HG03521 (cell line): Measurements from ENCODE around the gene VSTM1.
A peak's percentile ranks its signal among the peaks of the same experiment; 100 is the strongest.
"Not testable (repeated sequence)": the region's sequence is repeated elsewhere in the genome, so short reads cannot be mapped to it uniquely, and the experiment has no call there.

Source experiments
- ATAC-seq: cut with Tn5 transposase; IDR thresholded peaks from one replicate; pipeline ENCODE4 v1.9.1; 2021; ENCODE audit warnings: mild to moderate bottlenecking, moderate library complexity; ENCODE audit not compliant: unreplicated experiment

Gene VSTM1

DNA sequence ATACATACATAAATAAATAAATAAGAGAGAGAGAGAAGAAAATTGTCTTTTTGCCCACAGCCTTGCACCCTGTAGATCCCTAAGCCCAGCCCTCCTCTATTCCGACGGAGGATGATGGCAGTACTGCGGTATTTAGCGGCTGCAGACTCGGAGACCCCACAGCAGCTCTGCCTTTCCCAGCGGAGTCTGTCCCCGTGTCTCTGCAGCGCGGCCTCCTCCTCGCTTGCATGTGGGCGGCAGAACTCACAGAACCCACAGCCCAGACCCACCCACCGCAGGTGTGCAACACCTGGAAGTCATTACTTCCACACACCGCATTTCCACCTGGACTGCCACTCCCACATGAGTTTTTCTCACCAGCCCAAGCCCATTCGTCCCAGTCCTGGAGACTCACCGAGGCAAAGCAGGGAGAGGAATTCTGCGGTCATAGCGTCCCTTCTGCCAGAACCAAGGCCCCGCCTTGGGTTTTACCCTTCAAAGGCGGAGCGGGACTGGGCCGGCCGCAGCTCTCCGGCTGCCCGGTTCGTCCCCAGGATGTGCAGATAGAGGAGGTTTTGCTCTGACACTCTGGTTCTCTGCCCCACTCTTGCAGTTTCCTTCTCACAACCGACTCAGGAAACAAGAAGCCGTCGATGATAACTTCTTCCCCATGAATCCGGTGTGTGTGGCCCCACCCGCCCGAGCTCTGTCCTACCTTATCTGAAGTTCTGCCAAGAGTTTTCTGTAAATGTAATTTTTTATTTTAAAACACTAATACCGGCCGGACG lies at the start of gene VSTM1:
TSS of gene VSTM1 (minus strand) at position 548 of the 767 bp plus-strand sequence. CDS start at position 428, 120 bp downstream.
- ATAC-seq: no peak

DNA sequence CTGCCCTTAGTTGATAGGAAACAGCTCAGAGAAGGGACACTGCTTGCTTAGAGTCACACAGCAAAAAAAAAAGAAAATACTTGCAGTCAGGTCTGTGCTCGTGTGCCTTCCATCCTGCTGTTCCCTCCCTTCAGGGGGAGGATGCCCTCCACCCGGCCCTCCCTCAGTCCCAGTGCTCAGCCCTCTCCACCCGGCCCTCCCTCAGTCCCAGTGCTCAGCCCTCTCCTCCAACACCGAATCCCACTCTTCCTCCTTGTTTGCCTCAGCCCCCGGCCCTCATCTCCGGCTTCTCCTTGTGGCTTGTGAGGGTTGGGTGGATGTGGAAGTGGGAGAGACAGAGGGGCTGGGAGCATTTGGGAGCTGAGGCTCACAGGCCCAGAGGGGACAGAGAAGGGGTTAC lies 46.0 kb upstream of the VSTM1 start:
- no peak for ATAC-seq

GRCh38 chr19:54108496-54108895 lies 44.8 kb upstream of the VSTM1 start:
- ATAC-seq: no peak

GRCh38 chr19:54107876-54108490 lies 44.3 kb upstream of the VSTM1 start:
- no peak for ATAC-seq

DNA sequence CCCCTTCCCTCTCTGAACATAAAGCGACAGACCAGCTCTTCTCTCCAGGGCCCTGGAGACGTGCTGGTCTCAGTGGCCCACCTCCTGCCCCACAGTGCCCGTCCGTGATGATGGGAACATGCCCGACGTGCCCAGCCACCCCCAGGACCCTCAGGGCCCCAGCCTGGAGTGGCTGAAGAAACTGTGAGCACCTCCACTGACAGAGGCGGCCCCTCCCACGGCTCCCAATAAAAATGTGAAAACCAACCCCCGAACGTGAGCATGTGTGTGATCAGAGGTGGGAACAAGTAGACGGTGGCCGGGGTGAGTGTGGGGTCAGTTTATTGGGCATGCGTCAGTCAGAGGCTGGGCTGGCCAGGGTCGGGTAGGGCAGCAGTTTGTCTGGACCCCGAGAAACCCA lies 43.0 kb upstream of the VSTM1 start:
- no peak for ATAC-seq

- no peak for ATAC-seq
These were observed 42.1 kb upstream of the VSTM1 start for GRCh38 chr19:54105796-54106195.

DNA sequence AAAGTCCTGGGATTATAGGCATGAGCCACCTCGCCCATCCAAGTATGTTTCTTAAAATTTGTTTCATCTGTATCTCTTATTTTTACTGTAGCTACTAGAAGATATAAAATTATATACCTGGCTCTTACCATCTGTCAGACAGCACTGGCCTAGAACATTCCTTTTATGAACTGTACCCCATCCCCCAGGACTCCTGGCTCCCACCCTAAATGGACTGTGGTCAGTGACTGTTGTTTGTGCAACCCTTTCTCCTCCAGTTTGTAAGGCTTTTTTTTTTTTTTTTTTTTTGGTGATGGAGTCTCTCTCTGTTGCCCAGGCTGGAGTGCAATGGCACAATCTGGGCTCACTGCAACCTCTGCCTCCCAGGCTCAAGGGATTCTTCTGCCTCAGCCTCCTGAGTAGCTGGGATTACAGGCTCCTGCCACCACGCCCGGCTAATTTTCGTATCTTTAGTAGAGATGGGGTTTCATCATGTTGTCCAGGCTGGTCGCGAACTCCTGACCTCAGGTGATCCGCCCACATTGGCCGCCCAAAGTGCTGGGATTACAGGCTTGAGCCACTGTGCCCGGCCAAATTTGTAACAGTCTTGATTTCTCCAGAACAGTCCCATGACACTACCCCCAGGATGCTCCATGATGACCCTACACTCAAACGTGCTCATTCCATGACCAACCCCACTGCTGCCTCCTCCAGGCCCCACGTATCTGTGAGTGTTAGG lies 41.5 kb upstream of the VSTM1 start:
- ATAC-seq: no peak

DNA sequence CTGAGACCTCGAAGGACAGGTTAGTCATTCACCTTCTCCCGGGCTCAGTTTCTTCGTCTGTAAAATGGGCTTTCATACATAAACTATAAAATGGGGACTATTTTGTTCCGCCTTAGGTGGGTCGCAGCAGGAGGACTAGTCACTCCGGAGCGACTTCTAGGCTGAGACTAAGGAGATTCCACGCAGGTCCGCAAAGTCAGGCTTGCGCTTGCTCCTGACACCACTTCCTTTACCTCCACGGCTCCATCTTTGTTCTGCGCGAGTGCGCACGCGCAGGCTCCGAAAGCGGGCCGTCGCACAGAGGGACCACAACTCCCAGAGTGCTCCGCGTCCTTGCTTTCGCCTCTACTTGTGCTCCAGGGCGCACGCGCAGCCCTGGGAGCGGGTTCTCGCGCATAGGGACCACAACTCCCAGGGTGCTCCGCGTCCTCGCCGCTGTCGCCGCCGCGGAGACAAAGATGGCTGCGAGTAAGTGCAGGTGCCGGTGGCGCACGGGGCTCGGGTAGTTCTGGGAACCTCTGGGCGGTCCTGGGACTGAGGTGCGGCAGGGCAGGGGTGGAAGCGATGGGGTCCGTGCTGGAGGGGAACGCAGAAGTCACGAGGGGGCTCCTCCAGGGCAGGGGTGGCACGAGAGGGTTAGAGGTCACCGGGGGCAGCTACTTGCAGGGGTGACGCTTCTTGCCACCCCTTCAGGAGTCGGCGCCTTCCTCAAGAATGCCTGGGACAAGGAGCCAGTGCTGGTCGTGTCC lies 38.9 kb upstream of the VSTM1 start, which contains the start of gene NDUFA3:
TSS of gene NDUFA3 (plus strand) at position 435 of the 749 bp plus-strand sequence. CDS start at position 459, 24 bp downstream.
- ATAC-seq: peak; percentile 93

GRCh38 chr19:54100561-54100960 lies 36.9 kb upstream of the VSTM1 start, which contains the start of gene OSCAR:
Gene OSCAR, minus strand, starts transcription at chr19:54100803. Its CDS starts 11 bp downstream, at chr19:54100792.
- ATAC-seq: no peak

GRCh38 chr19:54099903-54100255 lies 36.2 kb upstream of the VSTM1 start:
- not testable (repeated sequence) for ATAC-seq

GRCh38 chr19:54099190-54099902 lies 35.6 kb upstream of the VSTM1 start:
- ATAC-seq: no peak

DNA sequence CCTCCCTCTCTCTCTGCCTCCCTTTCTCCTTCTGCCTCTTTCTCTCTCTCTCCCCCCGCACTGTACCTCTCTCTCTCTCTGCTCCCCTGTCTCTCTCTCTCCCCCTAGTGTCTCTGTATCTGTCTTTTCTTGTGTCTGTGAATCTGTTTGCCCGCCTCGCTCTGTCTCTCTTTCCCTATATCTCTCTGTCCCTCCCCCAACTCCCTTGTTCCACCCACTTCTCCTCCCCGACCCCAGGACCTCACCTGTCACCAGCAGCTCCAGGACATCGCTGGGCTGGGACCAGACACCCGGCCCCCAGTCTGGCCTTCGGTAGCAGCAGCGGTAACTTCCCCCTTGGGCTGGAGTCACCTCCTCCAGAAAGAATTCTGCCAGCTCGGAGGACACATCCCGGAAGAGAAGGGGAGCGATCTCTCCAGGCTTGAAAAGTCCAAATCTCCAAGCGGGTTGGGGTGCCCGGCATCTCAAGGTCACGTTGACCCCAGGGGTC lies 33.0 kb upstream of the VSTM1 start:
- ATAC-seq: no peak

DNA sequence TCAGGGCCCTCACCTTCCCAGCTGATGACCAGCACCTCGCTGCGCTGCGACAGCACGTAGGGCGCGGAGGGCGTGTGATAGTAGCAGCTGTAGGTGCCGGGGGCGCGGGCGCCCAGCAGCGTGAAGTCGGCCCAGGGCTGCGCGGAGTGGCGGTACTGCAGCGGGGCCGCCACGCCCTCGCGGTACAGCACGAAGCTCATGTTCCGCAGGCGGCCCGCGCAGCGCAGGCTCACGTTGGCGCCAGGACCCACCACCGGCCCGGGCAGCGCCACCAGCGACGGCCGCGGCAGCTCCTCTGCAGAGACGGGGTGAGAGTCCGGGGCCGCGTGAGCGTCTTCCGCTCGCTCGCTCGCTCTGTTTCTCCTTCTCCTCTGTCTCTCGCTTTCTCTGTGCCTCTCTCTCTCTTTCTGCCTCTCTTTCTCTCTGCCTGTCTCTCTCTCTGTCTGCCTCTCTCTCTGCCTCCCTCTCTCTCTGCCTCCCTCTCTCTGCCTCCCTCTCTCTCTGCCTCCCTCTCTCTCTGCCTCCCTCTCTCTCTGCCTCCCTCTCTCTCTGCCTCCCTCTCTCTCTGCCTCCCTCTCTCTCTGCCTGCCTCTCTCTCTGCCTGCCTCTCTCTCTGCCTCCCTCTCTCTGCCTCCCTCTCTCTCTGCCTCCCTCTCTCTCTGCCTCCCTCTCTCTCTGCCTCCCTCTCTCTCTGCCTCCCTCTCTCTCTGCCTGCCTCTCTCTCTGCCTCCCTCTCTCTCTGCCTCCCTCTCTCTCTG lies 32.3 kb upstream of the VSTM1 start:
- not testable (repeated sequence) for ATAC-seq

DNA sequence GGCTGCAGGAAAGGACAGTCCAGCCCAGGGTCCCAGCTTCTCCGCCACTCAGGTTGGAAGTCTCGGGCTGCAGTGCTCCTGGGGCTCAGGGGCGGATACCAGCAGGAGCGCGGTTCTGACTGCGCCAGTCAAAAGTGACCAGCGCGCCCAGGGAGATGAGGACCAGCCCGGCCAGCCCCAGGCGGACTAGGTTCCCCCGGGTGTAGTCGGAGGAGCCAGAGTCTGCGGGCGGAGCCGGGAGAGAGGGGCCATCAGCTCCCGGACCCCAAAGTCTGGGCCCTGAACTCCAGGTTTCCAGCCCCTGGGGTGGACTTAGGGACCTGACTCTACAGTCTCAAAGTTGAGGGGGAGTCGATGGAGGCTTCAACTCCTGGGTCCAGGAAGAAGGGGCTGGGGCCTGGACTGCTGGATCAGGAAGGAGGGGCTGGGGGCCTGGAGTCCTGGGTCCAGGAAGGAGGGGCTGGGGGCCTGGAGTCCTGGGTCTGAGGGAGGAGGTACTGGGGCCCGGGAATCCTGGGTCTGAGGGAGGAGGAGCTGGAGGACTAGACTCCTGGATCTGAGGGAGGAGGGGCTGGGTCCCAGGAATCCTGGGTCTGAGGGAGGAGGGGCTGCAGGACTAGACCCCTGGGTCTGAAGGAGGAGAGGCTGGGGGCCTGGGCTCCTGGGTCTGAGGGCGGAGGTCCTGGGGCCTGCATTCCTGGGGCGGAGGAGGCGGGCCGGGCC lies 31.6 kb upstream of the VSTM1 start:
- ATAC-seq: no peak

DNA sequence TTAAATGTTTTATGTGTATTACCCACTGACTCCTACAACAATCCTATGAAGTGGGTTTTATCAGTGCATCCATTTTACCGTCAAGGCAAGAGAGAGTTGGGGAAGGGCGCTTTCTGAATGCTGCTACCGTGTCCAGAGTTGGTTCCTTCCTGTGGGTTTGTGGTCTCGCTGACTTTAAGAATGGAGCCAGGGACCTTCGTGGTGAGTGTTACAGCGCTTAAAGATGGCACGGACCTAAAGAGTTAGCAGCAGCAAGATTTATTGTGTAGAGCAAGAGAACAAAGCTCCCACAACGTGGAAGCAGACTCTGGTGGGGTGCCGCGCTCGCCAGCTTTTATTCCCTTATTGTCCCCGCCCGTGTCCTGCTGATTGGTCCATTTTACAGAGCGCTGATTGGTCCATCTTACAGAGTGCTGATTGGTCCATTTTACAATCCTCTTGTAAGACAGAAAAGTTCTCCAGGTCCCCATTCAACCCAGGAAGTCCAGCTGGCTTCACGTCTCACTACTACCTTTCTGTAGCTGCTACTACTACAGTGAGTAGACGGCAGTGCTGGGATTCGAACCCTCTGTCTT lies 30.8 kb upstream of the VSTM1 start:
- no peak for ATAC-seq

- no peak for ATAC-seq
These were observed 20.7 kb upstream of the VSTM1 start for GRCh38 chr19:54084410-54084809.

DNA sequence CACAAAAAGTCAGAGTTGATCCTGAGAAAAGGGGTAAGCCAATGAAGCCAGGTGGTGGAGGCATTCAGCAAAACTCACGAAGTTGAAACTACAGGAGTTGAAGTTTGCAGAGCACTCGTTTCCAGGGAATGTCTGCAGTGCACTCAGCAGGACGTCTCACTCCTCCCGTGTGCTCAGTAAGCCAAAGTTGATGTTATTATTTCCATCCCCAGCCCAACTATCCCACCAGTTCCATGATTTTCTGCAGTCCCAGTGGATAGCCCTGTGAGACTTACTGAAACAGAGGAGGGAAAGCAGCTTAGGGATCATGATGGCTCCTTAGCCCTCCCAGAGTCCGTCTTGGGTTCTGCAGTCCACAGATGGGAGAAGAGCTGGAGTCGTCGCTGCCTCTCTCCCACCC lies 17.3 kb upstream of the VSTM1 start, which contains the start of gene TARM1:
TSS of gene TARM1 (minus strand) at position 334 of the 400 bp plus-strand sequence. CDS start at position 309, 25 bp downstream.
- no peak for ATAC-seq

DNA sequence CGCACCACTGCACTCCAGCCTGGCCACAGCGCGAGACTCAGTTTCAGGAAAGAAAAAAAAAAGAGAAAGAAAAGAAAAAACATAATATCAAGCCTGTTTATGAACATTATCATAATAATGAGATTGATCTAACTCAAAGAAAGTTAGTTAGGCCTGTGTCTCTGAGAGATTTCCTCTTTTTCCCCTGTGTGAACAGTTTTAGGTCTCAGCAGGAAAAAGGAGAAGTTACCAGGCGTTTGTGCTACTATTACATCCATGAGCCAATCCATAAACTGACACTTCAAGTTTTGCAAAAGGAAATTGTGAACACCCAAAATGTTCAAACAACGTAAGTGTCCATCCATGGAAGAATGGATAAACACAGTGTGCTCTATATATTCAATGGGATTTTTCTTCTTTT lies 13.6 kb upstream of the VSTM1 start:
- no peak for ATAC-seq
